ENCODE data around the gene FOXB2.

The FOXB2 gene

GRCh38 chr9:76980566-76980965, 38.9 kb upstream of the FOXB2 start:
- TF ChIP-seq PPARA (CRISPR knock-in tag; IDR thresholded peaks at IDR 0.05; ENCODE audit: borderline replicate concordance): no peak
- no peak for TF ChIP-seq TCF4 (CRISPR knock-in tag; IDR thresholded peaks at IDR 0.05; ENCODE audit: borderline replicate concordance)
- TF ChIP-seq ZNF70 (CRISPR knock-in tag; IDR thresholded peaks at IDR 0.05): no peak
- TF ChIP-seq ARNTL (CRISPR knock-in tag; IDR thresholded peaks at IDR 0.05; ENCODE audit: borderline replicate concordance, low read depth): no peak
- TF ChIP-seq ZNF8 (CRISPR knock-in tag; IDR thresholded peaks at IDR 0.05): no peak
- no peak for TF ChIP-seq BACH2 (CRISPR knock-in tag; IDR thresholded peaks at IDR 0.05; ENCODE audit: borderline replicate concordance)
- TF ChIP-seq CSDC2 (CRISPR knock-in tag; IDR thresholded peaks at IDR 0.05): no peak
- no peak for TF ChIP-seq ZNF565 (CRISPR knock-in tag; conservative IDR thresholded peaks at IDR 0.05; ENCODE audit: low read depth)
- TF ChIP-seq TOX (CRISPR knock-in tag; IDR thresholded peaks at IDR 0.05; ENCODE audit: borderline replicate concordance): no peak
- TF ChIP-seq, protein P1, sequence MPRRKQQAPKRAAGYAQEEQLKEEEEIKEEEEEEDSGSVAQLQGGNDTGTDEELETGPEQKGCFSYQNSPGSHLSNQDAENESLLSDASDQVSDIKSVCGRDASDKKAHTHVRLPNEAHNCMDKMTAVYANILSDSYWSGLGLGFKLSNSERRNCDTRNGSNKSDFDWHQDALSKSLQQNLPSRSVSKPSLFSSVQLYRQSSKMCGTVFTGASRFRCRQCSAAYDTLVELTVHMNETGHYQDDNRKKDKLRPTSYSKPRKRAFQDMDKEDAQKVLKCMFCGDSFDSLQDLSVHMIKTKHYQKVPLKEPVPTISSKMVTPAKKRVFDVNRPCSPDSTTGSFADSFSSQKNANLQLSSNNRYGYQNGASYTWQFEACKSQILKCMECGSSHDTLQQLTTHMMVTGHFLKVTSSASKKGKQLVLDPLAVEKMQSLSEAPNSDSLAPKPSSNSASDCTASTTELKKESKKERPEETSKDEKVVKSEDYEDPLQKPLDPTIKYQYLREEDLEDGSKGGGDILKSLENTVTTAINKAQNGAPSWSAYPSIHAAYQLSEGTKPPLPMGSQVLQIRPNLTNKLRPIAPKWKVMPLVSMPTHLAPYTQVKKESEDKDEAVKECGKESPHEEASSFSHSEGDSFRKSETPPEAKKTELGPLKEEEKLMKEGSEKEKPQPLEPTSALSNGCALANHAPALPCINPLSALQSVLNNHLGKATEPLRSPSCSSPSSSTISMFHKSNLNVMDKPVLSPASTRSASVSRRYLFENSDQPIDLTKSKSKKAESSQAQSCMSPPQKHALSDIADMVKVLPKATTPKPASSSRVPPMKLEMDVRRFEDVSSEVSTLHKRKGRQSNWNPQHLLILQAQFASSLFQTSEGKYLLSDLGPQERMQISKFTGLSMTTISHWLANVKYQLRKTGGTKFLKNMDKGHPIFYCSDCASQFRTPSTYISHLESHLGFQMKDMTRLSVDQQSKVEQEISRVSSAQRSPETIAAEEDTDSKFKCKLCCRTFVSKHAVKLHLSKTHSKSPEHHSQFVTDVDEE (CRISPR knock-in tag; IDR thresholded peaks at IDR 0.05): no peak
- TF ChIP-seq OSR1 (CRISPR knock-in tag; IDR thresholded peaks at IDR 0.05): no peak
- TF ChIP-seq ISL1 (CRISPR knock-in tag; IDR thresholded peaks at IDR 0.05): no peak
- TF ChIP-seq GLIS3 (CRISPR knock-in tag; IDR thresholded peaks at IDR 0.05): no peak
- TF ChIP-seq RARB (CRISPR knock-in tag; IDR thresholded peaks at IDR 0.05): no peak
- TF ChIP-seq, protein P2, sequence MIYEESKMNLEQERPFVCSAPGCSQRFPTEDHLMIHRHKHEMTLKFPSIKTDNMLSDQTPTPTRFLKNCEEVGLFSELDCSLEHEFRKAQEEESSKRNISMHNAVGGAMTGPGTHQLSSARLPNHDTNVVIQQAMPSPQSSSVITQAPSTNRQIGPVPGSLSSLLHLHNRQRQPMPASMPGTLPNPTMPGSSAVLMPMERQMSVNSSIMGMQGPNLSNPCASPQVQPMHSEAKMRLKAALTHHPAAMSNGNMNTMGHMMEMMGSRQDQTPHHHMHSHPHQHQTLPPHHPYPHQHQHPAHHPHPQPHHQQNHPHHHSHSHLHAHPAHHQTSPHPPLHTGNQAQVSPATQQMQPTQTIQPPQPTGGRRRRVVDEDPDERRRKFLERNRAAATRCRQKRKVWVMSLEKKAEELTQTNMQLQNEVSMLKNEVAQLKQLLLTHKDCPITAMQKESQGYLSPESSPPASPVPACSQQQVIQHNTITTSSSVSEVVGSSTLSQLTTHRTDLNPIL (CRISPR knock-in tag; IDR thresholded peaks at IDR 0.05; ENCODE audit: low read depth): no peak
- TF ChIP-seq SNAI2 (CRISPR knock-in tag; IDR thresholded peaks at IDR 0.05): no peak
- TF ChIP-seq, protein P3, sequence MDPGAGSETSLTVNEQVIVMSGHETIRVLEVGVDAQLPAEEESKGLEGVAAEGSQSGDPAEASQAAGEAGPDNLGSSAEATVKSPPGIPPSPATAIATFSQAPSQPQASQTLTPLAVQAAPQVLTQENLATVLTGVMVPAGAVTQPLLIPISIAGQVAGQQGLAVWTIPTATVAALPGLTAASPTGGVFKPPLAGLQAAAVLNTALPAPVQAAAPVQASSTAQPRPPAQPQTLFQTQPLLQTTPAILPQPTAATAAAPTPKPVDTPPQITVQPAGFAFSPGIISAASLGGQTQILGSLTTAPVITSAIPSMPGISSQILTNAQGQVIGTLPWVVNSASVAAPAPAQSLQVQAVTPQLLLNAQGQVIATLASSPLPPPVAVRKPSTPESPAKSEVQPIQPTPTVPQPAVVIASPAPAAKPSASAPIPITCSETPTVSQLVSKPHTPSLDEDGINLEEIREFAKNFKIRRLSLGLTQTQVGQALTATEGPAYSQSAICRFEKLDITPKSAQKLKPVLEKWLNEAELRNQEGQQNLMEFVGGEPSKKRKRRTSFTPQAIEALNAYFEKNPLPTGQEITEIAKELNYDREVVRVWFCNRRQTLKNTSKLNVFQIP (CRISPR knock-in tag; IDR thresholded peaks at IDR 0.05; ENCODE audit: borderline replicate concordance, low read depth): no peak
- ATAC-seq: no peak

- TF ChIP-seq TOX (CRISPR knock-in tag; IDR thresholded peaks at IDR 0.05; ENCODE audit: borderline replicate concordance) (no peak), CSDC2 (CRISPR knock-in tag; IDR thresholded peaks at IDR 0.05) (no peak), ZFP3 (CRISPR knock-in tag; IDR thresholded peaks at IDR 0.05) (no peak), ESRRG (CRISPR knock-in tag; IDR thresholded peaks at IDR 0.05) (no peak), ZC3H10 (CRISPR knock-in tag; IDR thresholded peaks at IDR 0.05) (no peak), ZFP30 (CRISPR knock-in tag; IDR thresholded peaks at IDR 0.05) (no peak), BACH2 (CRISPR knock-in tag; IDR thresholded peaks at IDR 0.05; ENCODE audit: borderline replicate concordance) (no peak), ISL1 (CRISPR knock-in tag; IDR thresholded peaks at IDR 0.05) (no peak)
- TF ChIP-seq, protein P1 (CRISPR knock-in tag; IDR thresholded peaks at IDR 0.05): no peak
- TF ChIP-seq, protein P3 (CRISPR knock-in tag; IDR thresholded peaks at IDR 0.05; ENCODE audit: borderline replicate concordance, low read depth): no peak
- ATAC-seq: no peak
Observed at GRCh38 chr9:76984486-76984885, 35.0 kb upstream of the FOXB2 start.
